ENCODE measurements around the gene SMAD2.

SMAD2 gene

GRCh38 chr18:47893939-47894699 lies 36.3 kb downstream of the SMAD2 start:
- DNase-seq: no peak

GRCh38 chr18:47893047-47893446 lies 37.4 kb downstream of the SMAD2 start:
- DNase-seq: no peak

GRCh38 chr18:47888156-47888555 lies 42.3 kb downstream of the SMAD2 start:
- no peak for DNase-seq

DNA sequence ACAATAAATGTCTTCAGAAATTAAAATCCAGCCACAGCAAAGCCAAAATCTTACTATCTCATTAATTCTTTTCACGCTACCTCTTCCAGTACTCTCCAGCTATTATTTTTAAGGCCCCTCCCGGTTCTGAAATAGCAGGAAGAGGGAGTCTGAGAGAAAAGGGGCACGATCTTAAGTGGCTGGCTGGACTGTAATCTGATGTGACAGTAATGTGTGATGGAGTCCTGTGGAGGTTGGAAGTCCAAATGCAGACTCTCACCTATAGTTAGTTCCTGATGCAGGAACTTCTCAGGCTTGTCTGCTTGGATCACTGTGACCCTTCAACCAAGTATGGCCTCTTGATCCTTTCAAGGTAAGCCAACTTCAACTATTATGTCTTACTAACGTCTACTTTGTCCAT lies 43.2 kb downstream of the SMAD2 start:
- DNase-seq: no peak

- no peak for DNase-seq
Observed at GRCh38 chr18:47883771-47884413, 46.6 kb downstream of the SMAD2 start.

DNA sequence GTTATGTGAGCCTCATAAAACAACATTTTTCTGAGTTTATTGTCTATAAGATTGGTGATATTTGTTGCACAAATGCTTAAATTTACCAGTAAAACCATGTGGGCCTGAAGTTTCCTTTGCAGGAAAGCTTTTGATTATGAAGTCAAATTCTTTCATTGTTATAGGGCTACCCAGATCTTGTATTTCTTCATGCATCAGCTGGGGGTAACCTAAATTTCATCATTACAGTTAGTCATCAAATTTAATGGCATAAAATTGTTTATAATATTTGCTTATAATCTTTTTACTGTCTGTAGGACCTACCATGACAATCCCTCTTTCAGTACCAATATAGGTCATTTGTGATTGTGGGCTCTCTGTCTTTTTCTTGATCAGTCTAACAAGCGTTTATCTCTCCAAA lies 47.8 kb downstream of the SMAD2 start:
- DNase-seq: no peak

DNA sequence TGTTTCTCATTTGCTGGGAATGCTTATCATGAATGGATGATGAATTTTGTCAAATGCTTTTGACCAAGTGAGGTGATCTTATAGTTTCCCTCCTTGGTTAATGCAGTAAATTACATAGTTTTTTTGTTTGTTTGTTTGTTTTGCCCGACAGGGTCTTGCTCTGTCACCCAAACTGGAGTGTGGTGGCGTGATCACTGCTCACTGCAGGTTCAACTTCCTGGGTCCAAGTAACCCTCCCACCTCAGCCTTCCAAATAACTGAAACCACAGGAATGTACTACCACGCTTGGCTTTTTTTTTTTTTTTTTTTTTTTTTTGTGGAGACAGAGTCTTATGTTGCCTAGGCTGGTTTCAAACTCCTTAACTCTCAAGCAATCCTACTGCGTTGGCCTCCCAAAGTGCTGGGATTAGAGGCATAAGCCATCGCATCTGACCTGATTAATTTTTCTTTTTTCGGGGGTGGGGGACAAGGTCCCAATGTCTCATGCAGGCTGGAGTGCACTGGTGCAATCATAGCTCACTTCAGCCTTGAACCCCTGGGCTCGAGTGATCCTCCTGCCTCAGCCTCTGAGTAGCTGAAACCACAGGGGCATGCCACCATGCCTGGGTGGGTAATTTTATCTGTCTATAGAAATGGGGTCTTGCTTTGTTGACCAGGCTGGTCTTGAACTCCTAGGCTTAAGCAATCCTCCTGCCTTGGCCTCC lies 48.6 kb downstream of the SMAD2 start:
- no peak for DNase-seq

- no peak for DNase-seq
Observed at GRCh38 chr18:47881042-47881441, 49.4 kb downstream of the SMAD2 start.

GRCh38 chr18:47877892-47878291 lies 52.6 kb downstream of the SMAD2 start:
- no peak for DNase-seq

GRCh38 chr18:47876813-47877212 lies 53.6 kb downstream of the SMAD2 start:
- no peak for DNase-seq

DNA sequence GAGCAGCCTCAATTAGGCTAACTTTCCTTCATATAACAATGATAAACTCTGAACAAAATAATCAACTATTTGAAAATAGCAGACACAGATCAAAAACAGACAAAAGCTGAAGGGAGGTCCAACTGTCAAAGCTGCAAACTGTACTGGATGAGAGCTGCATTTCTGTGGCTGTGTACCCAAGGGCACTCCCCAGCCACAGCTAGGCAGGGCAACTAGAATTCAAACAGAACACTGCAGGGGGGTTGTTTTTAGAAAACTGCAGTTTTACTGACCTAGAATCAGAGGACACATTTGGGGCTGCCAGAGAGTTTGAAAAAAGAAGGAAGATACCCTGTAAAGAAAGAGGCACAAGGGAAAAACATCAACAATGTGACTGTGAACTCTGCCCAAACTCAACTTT lies 56.8 kb downstream of the SMAD2 start:
- DNase-seq: no peak

- no peak for DNase-seq
Observed at GRCh38 chr18:47872426-47872825, 58.0 kb downstream of the SMAD2 start.

DNA sequence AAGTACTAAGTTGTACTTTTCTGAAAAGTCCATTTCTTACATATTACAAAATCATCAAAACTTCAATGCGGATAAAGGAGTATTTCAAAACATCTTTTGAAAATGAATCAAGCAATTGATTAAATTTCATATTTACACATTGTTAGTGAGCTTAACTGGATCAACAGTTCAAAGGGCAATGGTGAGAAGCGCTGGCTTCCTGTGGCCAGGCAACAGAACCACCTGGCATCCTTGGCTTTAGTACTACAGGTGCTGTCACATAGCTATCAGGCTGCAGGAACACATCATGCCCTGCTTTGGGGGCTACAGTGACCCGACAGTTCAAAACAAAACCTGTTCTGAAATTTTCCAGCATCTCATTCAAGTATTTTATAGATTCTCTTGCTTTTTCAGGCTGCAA lies 59.2 kb downstream of the SMAD2 start:
- no peak for DNase-seq

GRCh38 chr18:47870605-47871004 lies 59.9 kb downstream of the SMAD2 start:
- DNase-seq: no peak

DNA sequence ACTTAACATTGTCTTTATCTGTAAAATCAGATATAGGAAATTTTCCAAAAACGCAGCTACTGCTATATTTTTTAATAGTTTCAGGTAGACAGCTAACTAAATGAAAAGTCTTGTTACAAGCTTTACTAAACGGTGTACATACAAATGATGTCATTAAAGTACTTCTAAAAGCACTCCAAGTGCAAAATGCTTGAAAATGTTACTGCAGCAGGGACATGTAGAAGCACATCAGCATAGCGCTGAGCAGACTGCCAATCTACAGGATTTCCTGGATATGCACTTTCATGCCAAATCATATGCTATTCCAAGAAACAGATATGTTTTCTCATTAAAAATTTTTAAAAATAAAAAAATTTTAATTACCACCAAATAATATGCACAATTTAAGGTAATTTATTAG lies 61.7 kb downstream of the SMAD2 start:
- DNase-seq: no peak

DNA sequence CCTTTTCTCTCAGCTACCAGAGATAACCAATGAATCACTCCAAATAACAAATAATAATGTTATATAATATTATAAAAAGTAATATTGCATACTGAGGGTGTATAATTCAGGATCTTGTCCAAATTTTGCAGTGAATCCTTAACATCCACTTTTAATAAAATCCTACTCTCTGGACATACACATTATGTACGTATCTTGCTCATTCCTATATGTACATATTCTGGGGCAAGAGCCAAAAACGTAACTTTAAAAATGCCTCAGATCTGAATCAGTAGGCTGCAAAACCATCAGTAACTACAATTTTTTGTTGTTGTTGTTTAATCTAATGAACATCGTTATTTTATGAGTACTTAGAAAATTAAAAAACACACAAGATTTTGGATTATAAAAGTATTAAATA lies 65.3 kb downstream of the SMAD2 start:
- DNase-seq: no peak

DNA sequence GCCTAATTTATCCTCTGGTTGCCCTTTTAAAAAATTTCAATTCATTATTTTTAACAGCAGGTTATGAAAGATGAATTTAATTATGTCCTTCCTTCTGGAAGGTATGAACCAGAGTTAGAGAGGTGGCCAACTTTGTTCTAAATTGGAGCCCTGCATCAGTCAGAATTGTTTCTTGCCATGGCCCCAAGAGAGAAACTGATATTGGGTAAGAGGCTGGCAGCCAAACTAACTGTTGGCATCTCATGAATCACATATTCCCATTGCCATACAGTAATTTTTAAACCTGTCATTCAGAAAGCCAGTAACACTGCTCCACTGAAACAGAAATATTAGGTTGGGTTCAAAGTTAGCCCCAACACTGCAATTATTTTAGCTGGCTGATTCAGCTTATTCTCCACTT lies 67.4 kb downstream of the SMAD2 start:
- no peak for DNase-seq

DNA sequence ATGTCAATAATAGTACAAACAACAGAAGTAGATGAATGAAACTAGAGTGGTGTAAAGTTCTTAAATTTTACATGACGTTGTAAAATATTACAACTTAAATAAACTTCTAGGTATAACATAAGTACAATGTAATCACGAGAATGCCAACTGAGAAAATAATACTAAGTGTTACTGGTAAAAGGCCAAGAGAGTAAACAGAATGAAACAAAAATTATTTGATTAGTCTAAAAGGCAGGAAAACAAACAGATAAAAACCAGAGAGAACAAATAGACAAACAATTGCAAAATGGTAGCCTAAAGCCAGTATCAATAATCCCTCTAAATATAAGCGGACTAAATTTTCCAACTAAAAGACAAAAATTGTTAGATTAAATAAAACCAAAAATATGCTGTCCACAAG lies 71.9 kb downstream of the SMAD2 start:
- no peak for DNase-seq

- no peak for DNase-seq
Observed at GRCh38 chr18:47847635-47848034, 82.8 kb downstream of the SMAD2 start.

GRCh38 chr18:47846431-47846830 lies 84.0 kb downstream of the SMAD2 start:
- no peak for DNase-seq

GRCh38 chr18:47844828-47845498 lies 85.5 kb downstream of the SMAD2 start:
- no peak for DNase-seq

GRCh38 chr18:47842836-47843235 lies 87.6 kb downstream of the SMAD2 start:
- DNase-seq: no peak

DNA sequence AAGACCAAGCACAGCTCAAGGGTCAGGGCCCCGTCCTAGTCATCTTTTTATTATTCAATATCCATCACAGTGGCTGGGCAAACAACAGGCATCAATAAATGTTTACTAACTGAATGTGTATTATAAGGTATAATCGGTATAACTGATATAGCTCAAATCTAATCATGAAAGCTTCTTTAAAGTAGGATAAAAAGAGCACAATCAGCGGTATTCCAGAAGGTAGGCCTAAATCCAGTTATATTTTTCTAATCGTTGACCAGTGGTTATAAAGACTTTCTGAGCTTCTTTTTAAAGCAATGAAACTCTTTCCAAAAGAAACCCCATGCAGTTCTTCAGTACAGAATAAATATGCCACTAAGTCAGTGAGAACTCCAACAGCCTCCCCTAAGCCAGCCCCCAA lies 92.1 kb downstream of the SMAD2 start:
- DNase-seq: no peak

DNA sequence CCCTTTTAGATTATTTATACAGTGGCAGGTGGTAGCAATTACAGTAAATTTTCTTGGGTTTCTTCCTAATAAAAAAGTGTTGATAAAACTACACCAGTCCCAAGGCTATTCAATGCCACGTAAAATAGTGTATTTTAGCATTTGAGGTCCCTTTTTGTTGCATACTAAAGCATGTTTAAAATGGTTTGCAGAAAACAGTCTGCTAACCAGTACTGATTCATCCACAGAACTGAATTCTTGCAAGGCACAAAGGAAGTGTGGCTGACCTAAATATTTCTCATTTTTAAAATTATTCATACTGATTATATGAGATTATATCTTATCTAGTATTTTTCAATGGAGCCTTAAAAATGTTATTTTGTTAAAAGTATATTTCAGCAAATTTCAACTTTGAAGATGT lies 98.1 kb downstream of the SMAD2 start:
- no peak for DNase-seq
